Small intestine (tissue), 7 donors: ENCODE data around the gene CLEC16A. TPM values are rescaled to one million over a fixed set of nuclear protein-coding genes. Genes with fewer than 3 reads are reported as not detected.

Experiments used
- DNase-seq, 2 donors: peaks; one replicate each; pipeline versions ENCODE4 v3.0.0 to v3.0.0-alpha.2; 2013
- FAIRE-seq: peaks from 2 replicates; lab custom pipeline; 2012; peaks lifted over from hg19 to GRCh38; lab: Jason Lieb, UNC
- H3K27ac ChIP-seq, 3 donors: one replicate each; pipeline ENCODE4 v1.5.1; 2013; ENCODE audit warnings: low read length in 2 of 3, mild to moderate bottlenecking in 2 of 3, control low read depth in 1 of 3, inconsistent platforms in 1 of 3, low read depth in 1 of 3, moderate library complexity in 1 of 3
- H3K27me3 ChIP-seq, 3 donors: one replicate each; pipeline ENCODE4 v1.6.1; 2013; ENCODE audit warnings: low read length in 3 of 3, inconsistent platforms in 1 of 3; ENCODE audit not compliant: control insufficient read depth in 3 of 3, insufficient read depth in 3 of 3
- H3K36me3 ChIP-seq, 3 donors: one replicate each; pipeline ENCODE4 v1.6.1; 2013; ENCODE audit warnings: low read length in 3 of 3, inconsistent platforms in 1 of 3, low read depth in 1 of 3, mild to moderate bottlenecking in 1 of 3, moderate library complexity in 1 of 3; ENCODE audit not compliant: control insufficient read depth in 3 of 3, insufficient read depth in 2 of 3
- H3K4me1 ChIP-seq, 3 donors: one replicate each; pipeline ENCODE4 v1.6.1; 2013; ENCODE audit warnings: low read length in 2 of 3, inconsistent platforms in 1 of 3, low read depth in 1 of 3, mild to moderate bottlenecking in 1 of 3, moderate library complexity in 1 of 3; ENCODE audit not compliant: control insufficient read depth in 3 of 3, insufficient read depth in 2 of 3
- H3K4me3 ChIP-seq, 3 donors: one replicate each; pipeline ENCODE4 v1.5.1; 2013; ENCODE audit warnings: low read length in 3 of 3, control low read depth in 1 of 3, inconsistent platforms in 1 of 3, low read depth in 1 of 3, mild to moderate bottlenecking in 1 of 3, moderate library complexity in 1 of 3
- H3K9me3 ChIP-seq, 2 donors: one replicate each; pipeline ENCODE4 v1.6.1; 2013; ENCODE audit warnings: low read depth in 1 of 2, low read length in 1 of 2; ENCODE audit not compliant: control insufficient read depth in 2 of 2, insufficient read depth in 1 of 2
- WGBS, 3 donors: extraction: QIAGEN DNeasy Blood & Tissue Kit; methylation state at CpG; one replicate each; pipeline ENCODE4 v1.1.7; 2013; 5-methylcytosine and 5-hydroxymethylcytosine counted together
- polyA plus RNA-seq, 4 donors: library from polyadenylated mRNA; stranded (reverse) in 3 of 4; unstranded in 1 of 4; fragments of 200-250 nt in 3 of 4; fragments of 120-200 nt in 1 of 4; gene quantifications; one replicate each; pipeline versions ENCODE4 v1.2.1 to v1.2.3, GENCODE V29; 2013
- donor health status: healthy with polysubstance abuse.
- donor health status: control.
- donor health status: control.
- donor health status: Bipolar disorder and iron deficiency.
- donor health status: healthy.

CLEC16A gene
- polyA plus RNA-seq, 4 donors = 12.2 to 23.5 (median 14.1) TPM

DNA sequence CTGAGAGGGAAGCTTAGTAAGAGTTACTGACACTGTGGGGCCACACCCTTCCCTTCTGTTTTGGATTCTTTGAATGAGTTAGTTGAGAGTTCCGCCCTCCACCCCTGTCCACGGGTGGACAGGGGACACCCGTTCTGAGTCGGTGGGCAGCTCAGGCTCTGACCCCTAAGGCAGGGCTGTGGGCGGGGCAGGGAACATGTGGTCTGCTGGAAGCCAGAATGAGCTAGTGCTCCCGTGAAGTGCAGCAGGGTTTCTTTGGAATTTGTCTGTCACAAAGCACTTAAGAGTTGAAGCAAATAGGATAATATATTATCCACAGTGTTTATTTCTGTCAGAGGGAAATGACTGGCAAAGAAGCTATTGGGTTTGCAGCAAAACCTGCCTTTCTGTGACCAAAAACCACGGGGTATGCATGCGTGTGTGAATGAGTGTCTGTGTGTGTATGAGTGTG, 90.1 kb downstream of the CLEC16A start:
- peaks cover 0 to 34% (median 7%) of the 10 kb centered on the region in 3 donors for H3K36me3 ChIP-seq
- H3K9me3 ChIP-seq = no peaks in the 10 kb centered on the region
- no peaks in the 10 kb centered on the region for H3K4me1 ChIP-seq
- no peaks in the 10 kb centered on the region for H3K27me3 ChIP-seq
- H3K27ac ChIP-seq = no peak overlapping the region
- WGBS, 3 donors = 61 to 77% (median 77%) methylated on average over 8 of the region's 8 CpGs
- no peak for DNase-seq
- no peak for FAIRE-seq
- no peak overlapping the region for H3K4me3 ChIP-seq

DNA sequence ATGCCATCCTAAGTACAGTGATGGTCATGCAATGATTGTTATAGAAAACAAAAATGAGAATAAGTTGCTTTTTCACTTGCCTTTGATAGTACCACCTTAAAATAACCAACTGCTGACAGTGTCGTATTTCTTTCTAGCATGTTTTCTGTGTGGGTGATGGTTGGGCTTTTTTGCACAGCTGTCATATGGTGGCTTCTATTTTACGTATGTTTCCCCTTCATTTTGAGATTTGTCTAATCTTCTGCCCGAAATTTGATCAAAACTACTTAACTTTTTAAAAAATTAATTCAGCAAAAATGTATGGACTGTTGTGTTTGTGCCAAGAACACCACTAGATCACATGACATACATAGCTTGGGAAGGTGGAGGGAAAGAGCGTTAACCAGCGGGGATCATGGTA, 90.7 kb downstream of the CLEC16A start:
- FAIRE-seq = no peak
- H3K36me3 ChIP-seq = peaks cover 2 to 40% (median 10%) of the 10 kb centered on the region in 3 donors
- 92 to 98% (median 96%) methylated on average over 5 of the region's 5 CpGs for WGBS, 3 donors
- H3K4me3 ChIP-seq = no peak overlapping the region
- no peak overlapping the region for H3K27ac ChIP-seq
- no peaks in the 10 kb centered on the region for H3K27me3 ChIP-seq
- no peaks in the 10 kb centered on the region for H3K9me3 ChIP-seq
- no peaks in the 10 kb centered on the region for H3K4me1 ChIP-seq
- no peak for DNase-seq

DNA sequence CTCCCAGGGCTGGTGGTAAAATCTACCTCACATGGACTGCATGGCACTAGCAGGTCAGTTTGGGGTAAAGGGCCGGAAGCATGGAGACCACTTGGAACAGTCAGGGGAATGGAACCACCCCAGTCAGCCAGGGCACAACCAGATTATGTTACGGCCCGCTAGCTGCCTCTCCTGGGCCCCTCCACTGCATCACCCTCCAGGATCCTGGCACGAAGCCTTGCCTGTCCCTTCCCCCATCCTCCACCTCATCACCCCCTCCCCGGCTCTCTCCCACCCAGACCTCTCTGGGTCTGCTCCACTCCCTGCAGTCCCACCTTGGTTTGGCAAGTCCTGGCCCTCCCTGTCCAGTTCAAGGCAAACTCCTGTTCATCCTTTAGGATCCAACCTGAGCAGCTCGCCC, 91.7 kb downstream of the CLEC16A start:
- no peak overlapping the region for H3K4me3 ChIP-seq
- H3K36me3 ChIP-seq = peaks cover 3 to 44% (median 10%) of the 10 kb centered on the region in 3 donors
- no peaks in the 10 kb centered on the region for H3K4me1 ChIP-seq
- H3K27ac ChIP-seq = no peak overlapping the region
- DNase-seq (no peak), FAIRE-seq (no peak)
- H3K9me3 ChIP-seq = no peaks in the 10 kb centered on the region
- H3K27me3 ChIP-seq = no peaks in the 10 kb centered on the region
- 96 to 97% (median 97%) methylated on average over 6 of the region's 6 CpGs for WGBS, 3 donors

DNA sequence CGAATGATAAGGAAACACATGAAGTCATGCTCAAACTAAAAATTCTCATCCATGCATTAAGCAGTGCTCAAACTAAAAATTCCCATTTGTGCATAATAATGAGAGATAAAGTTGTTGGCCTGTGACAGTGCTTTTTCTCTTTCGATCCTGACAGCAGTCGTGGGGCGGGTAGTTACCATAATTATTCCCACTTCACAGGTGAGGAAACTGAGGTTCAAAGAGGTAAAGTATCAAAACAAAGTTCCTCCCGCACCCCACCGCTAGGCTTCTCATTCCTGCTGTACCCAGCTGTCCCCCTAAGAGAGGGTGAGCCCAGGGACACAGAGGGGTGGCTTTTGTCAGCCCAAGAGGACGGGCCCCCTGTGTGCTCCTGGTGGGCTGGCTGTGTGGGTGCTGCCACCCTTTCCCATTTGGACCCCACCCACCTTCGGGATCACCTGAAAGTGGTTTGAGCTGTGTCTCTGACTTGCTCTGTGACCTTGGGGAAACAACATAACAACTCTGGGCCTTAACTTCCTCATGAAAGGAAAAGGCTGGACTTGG, 92.6 kb downstream of the CLEC16A start:
- H3K27me3 ChIP-seq = no peaks in the 10 kb centered on the region
- H3K9me3 ChIP-seq = no peaks in the 10 kb centered on the region
- peaks cover 8 to 45% (median 12%) of the 10 kb centered on the region in 3 donors for H3K36me3 ChIP-seq
- H3K4me3 ChIP-seq = no peak overlapping the region
- H3K27ac ChIP-seq = no peak overlapping the region
- FAIRE-seq (no peak), DNase-seq (no peak)
- 88 to 96% (median 94%) methylated on average over 8 of the region's 8 CpGs for WGBS, 3 donors
- H3K4me1 ChIP-seq = no peaks in the 10 kb centered on the region

DNA sequence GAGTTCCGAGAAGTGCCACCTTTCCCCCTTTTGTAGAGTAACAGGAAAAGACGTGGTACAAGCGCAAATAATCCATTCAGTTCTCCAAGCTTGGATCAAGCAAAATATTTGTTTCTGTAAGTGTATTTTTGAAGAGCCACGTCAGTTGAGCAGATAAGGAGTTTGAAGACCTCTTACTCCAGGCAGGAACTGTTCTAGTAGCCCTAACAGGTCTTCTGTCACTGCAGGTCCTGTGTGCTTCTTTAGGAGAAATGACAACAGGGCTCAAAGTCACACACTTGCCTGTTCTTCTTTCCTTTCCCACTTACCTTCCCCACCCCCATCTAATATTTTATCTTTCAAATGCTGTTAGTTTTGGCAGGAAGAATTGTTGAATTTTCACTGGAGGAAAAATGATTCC, 93.9 kb downstream of the CLEC16A start:
- no peak overlapping the region for H3K4me3 ChIP-seq
- DNase-seq (no peak), FAIRE-seq (no peak)
- no peak overlapping the region for H3K27ac ChIP-seq
- H3K27me3 ChIP-seq = no peaks in the 10 kb centered on the region
- no peaks in the 10 kb centered on the region for H3K4me1 ChIP-seq
- peaks cover 14 to 43% (median 16%) of the 10 kb centered on the region in 3 donors for H3K36me3 ChIP-seq
- no peaks in the 10 kb centered on the region for H3K9me3 ChIP-seq
- 90 to 94% (median 94%) methylated on average over 4 of the region's 4 CpGs for WGBS, 3 donors

DNA sequence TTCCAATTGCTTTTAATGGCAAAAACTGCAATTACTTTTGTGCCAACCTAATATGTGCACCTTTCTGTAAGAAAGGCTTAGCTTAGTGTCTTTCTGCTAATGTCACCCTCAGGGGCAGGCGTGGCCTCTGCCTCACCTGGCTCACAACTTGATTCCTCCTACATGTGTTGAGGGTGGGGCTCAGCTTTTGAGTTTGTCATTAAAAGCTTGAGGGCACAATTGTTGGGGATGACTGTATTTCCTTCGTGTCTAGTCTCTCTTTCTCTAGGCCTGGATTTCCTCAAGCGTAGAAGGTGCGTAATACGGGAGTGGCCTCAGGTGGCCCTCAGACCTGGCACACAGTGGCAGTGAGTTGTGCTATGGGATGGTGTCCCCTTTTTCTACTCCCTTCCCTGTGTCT, 94.4 kb downstream of the CLEC16A start:
- 84 to 90% (median 89%) methylated on average over 5 of the region's 5 CpGs for WGBS, 3 donors
- DNase-seq = no peak
- no peaks in the 10 kb centered on the region for H3K27me3 ChIP-seq
- H3K4me1 ChIP-seq = no peaks in the 10 kb centered on the region
- no peak overlapping the region for H3K4me3 ChIP-seq
- H3K27ac ChIP-seq = no peak overlapping the region
- peaks cover 14 to 44% (median 16%) of the 10 kb centered on the region in 3 donors for H3K36me3 ChIP-seq
- FAIRE-seq = no peak
- no peaks in the 10 kb centered on the region for H3K9me3 ChIP-seq

GRCh38 chr16:11039726-11040125, 95.4 kb downstream of the CLEC16A start:
- 98 to 100% (median 98%) methylated on average over 8 of the region's 8 CpGs for WGBS, 3 donors
- H3K27ac ChIP-seq = no peak overlapping the region
- no peaks in the 10 kb centered on the region for H3K4me1 ChIP-seq
- H3K4me3 ChIP-seq = no peak overlapping the region
- H3K27me3 ChIP-seq = no peaks in the 10 kb centered on the region
- H3K36me3 ChIP-seq = peaks cover 14 to 43% (median 16%) of the 10 kb centered on the region in 3 donors
- FAIRE-seq (no peak), DNase-seq (no peak)
- no peaks in the 10 kb centered on the region for H3K9me3 ChIP-seq

GRCh38 chr16:11042191-11042590, 97.8 kb downstream of the CLEC16A start:
- WGBS, 3 donors = 94 to 98% (median 96%) methylated on average over 11 of the region's 11 CpGs
- no peak for FAIRE-seq

GRCh38 chr16:11045441-11045840, 101.1 kb downstream of the CLEC16A start:
- Histone ChIP-seq H3K4me1 (no peaks in the 10 kb centered on the region), H3K4me3 (no peak overlapping the region), H3K27me3 (no peaks in the 10 kb centered on the region), H3K9me3 (no peaks in the 10 kb centered on the region), H3K36me3 (peaks cover 10 to 35% (median 23%) of the 10 kb centered on the region in 3 donors), H3K27ac (no peak overlapping the region)
- WGBS, 3 donors = 88 to 92% (median 91%) methylated on average over 5 of the region's 5 CpGs
- DNase-seq (no peak), FAIRE-seq (no peak)

More at GRCh38 chr16:11042191-11042590, 97.8 kb downstream of the CLEC16A start:
- peaks cover 14 to 38% (median 23%) of the 10 kb centered on the region in 3 donors for H3K36me3 ChIP-seq
- H3K9me3 ChIP-seq = no peaks in the 10 kb centered on the region
- no peak overlapping the region for H3K4me3 ChIP-seq
- no peak overlapping the region for H3K27ac ChIP-seq
- no peaks in the 10 kb centered on the region for H3K4me1 ChIP-seq
- DNase-seq = no peak
- no peaks in the 10 kb centered on the region for H3K27me3 ChIP-seq
